IMR-90 (cell line): Measurements from ENCODE around the gene CMTM8. TPM values are rescaled to one million over a fixed set of nuclear protein-coding genes. Genes with fewer than 3 reads are reported as not detected.

ENCODE experiments used
- ATAC-seq: fragments of 200-7000 bp; cut with Tn5 transposase; 2 replicates; pipeline ENCODE4 v1.9.1; 2020; ENCODE audit warnings: low read depth, mild to moderate bottlenecking, moderate library complexity
- BruUV-seq: library from RNA; stranded (reverse); fragments of 400-500 nt; replicated peaks from 2 replicates; lab custom pipeline; 2021; lab: Mats Ljungman, UMichigan
- CTCF ChIA-PET: fragments of 300-600 bp; formaldehyde crosslinking; extraction: SDS; loops from one replicate; lab custom pipeline; 2021; ENCODE audit warnings: antibody characterized with exemption; lab: Yijun Ruan, JAX
- POLR2A ChIA-PET: fragments of 300-600 bp; sonication (Branson Sonifier 250); formaldehyde crosslinking; loops from one replicate; lab custom pipeline; 2022; ENCODE audit warnings: antibody characterized with exemption; ENCODE audit not compliant: unreplicated experiment; lab: Charles Lee
- DNase-seq: peaks from one replicate; pipeline ENCODE4 v3.0.0; 2013
- H2AFZ ChIP-seq: replicated peaks from 2 replicates; pipeline ENCODE3; 2013; ENCODE audit warnings: low read length, mild to moderate bottlenecking; ENCODE audit not compliant: poor library complexity
- H2AK5ac ChIP-seq: 2 replicates; pipeline ENCODE4 v1.6.1; 2013; ENCODE audit warnings: low read depth, low read length, inconsistent platforms
- H2AK9ac ChIP-seq: replicated peaks from 2 replicates; pipeline ENCODE3; 2013; ENCODE audit warnings: mild to moderate bottlenecking, low read depth, low read length, moderate library complexity; ENCODE audit not compliant: poor library complexity
- H2BK120ac ChIP-seq: 2 replicates; pipeline ENCODE4 v1.6.1; 2013; ENCODE audit warnings: low read depth, low read length, inconsistent platforms
- H2BK15ac ChIP-seq: 3 replicates; pipeline ENCODE4 v1.6.1; 2013; ENCODE audit warnings: low read depth, low read length, inconsistent platforms
- H2BK20ac ChIP-seq: 2 replicates; pipeline ENCODE4 v1.6.1; 2013; ENCODE audit warnings: low read depth, mild to moderate bottlenecking, inconsistent platforms, low read length, moderate library complexity
- H2BK5ac ChIP-seq: 2 replicates; pipeline ENCODE4 v1.6.1; 2013; ENCODE audit warnings: mild to moderate bottlenecking, low read depth, low read length, inconsistent platforms; ENCODE audit not compliant: poor library complexity, severe bottlenecking
- H3K14ac ChIP-seq: replicated peaks from 2 replicates; pipeline ENCODE4 v1.6.1; 2013; ENCODE audit warnings: low read depth, low read length, inconsistent platforms
- H3K18ac ChIP-seq: 2 replicates; pipeline ENCODE4 v1.6.1; 2013; ENCODE audit warnings: low read depth, low read length, control low read depth
- H3K23ac ChIP-seq: 2 replicates; pipeline ENCODE4 v1.6.1; 2013; ENCODE audit warnings: low read depth, low read length, inconsistent platforms
- H3K27ac ChIP-seq: 2 replicates; pipeline ENCODE4 v1.5.1; 2013; ENCODE audit warnings: mild to moderate bottlenecking, control low read depth, low read length; ENCODE audit not compliant: insufficient read depth
- H3K27me3 ChIP-seq: 2 replicates; pipeline ENCODE4 v1.6.1; 2013; ENCODE audit warnings: low read length; ENCODE audit not compliant: control insufficient read depth, insufficient read depth
- H3K36me3 ChIP-seq: 2 replicates; pipeline ENCODE4 v1.6.1; 2013; ENCODE audit warnings: low read length, mixed read lengths; ENCODE audit not compliant: control insufficient read depth, insufficient read depth
- H3K4ac ChIP-seq: 2 replicates; pipeline ENCODE4 v1.6.1; 2013; ENCODE audit warnings: low read depth, low read length, inconsistent platforms
- H3K4me1 ChIP-seq: 2 replicates; pipeline ENCODE4 v1.6.1; 2013; ENCODE audit warnings: low read length, mixed read lengths; ENCODE audit not compliant: control insufficient read depth, insufficient read depth
- H3K4me2 ChIP-seq: 2 replicates; pipeline ENCODE4 v1.6.1; 2013; ENCODE audit warnings: low read depth, mild to moderate bottlenecking, control low read depth, low read length, moderate library complexity
- H3K4me3 ChIP-seq: 2 replicates; pipeline ENCODE4 v1.5.1; 2013; ENCODE audit warnings: low read depth, mild to moderate bottlenecking, control low read depth, low read length, moderate library complexity; ENCODE audit not compliant: insufficient read depth
- H3K56ac ChIP-seq: 2 replicates; pipeline ENCODE4 v1.6.1; 2013; ENCODE audit warnings: low read length, inconsistent platforms; ENCODE audit not compliant: insufficient read depth; ENCODE audit errors: extremely low read depth
- H3K79me1 ChIP-seq, 2 experiments: 2 replicates each; pipeline ENCODE4 v1.6.1; 2013; ENCODE audit warnings: low read length in 2 of 2, inconsistent platforms in 1 of 2, low read depth in 1 of 2
- H3K9ac ChIP-seq: 2 replicates; pipeline ENCODE4 v1.6.1; 2013; ENCODE audit warnings: low read depth, low read length, control low read depth
- H3K9me1 ChIP-seq: 2 replicates; pipeline ENCODE4 v1.6.1; 2013; ENCODE audit warnings: low read length, inconsistent platforms; ENCODE audit not compliant: insufficient read depth
- H3K9me3 ChIP-seq: 2 replicates; pipeline ENCODE4 v1.6.1; 2013; ENCODE audit warnings: low read length; ENCODE audit not compliant: control insufficient read depth, insufficient read depth
- H4K20me1 ChIP-seq: 2 replicates; pipeline ENCODE4 v1.6.1; 2013; ENCODE audit warnings: low read length, inconsistent platforms; ENCODE audit not compliant: insufficient read depth
- H4K5ac ChIP-seq: 2 replicates; pipeline ENCODE4 v1.6.1; 2013; ENCODE audit warnings: mild to moderate bottlenecking, low read depth, low read length, control low read depth
- H4K8ac ChIP-seq, 2 experiments: 2 replicates each; pipeline ENCODE4 v1.6.1; 2013; ENCODE audit warnings: low read depth in 2 of 2, low read length in 2 of 2, control low read depth in 1 of 2, inconsistent platforms in 1 of 2
- H4K91ac ChIP-seq: 2 replicates; pipeline ENCODE4 v1.6.1; 2013; ENCODE audit warnings: low read depth, low read length, inconsistent platforms; ENCODE audit not compliant: insufficient read depth
- BHLHE40 ChIP-seq: fragments of 150-350 bp; IDR thresholded peaks from 2 replicates; pipeline ENCODE4 v1.6.1; 2016; ENCODE audit warnings: mild to moderate bottlenecking, low read depth, low read length
- CEBPB ChIP-seq: IDR thresholded peaks from 2 replicates; pipeline ENCODE4 v1.6.1; 2012; ENCODE audit warnings: low read depth, low read length, improper control_type of control experiment
- FOS ChIP-seq: fragments of 150-350 bp; IDR thresholded peaks from 2 replicates; pipeline ENCODE4 v1.6.1; 2016; ENCODE audit warnings: low read depth, low read length
- MAZ ChIP-seq: IDR thresholded peaks from 2 replicates; pipeline ENCODE4 v1.6.1; 2012; ENCODE audit warnings: low read depth, mild to moderate bottlenecking, low read length, improper control_type of control experiment, moderate library complexity, borderline replicate concordance
- MXI1 ChIP-seq: IDR thresholded peaks from 2 replicates; pipeline ENCODE4 v1.6.1; 2012; ENCODE audit warnings: low read depth, mild to moderate bottlenecking, low read length, moderate library complexity, borderline replicate concordance
- NFE2L2 ChIP-seq: fragments of 150-350 bp; IDR thresholded peaks from 2 replicates; pipeline ENCODE4 v1.6.1; 2016; ENCODE audit warnings: low read depth, mild to moderate bottlenecking, low read length
- RAD21 ChIP-seq: IDR thresholded peaks from 2 replicates; pipeline ENCODE4 v1.6.1; 2012; ENCODE audit warnings: low read length, improper control_type of control experiment
- RCOR1 ChIP-seq: IDR thresholded peaks from 2 replicates; pipeline ENCODE4 v1.6.1; 2012; ENCODE audit warnings: mild to moderate bottlenecking, low read length, improper control_type of control experiment; ENCODE audit not compliant: insufficient replicate concordance
- RFX5 ChIP-seq: IDR thresholded peaks from 2 replicates; pipeline ENCODE4 v1.8.0; 2012; ENCODE audit warnings: low read depth, mild to moderate bottlenecking, low read length, moderate library complexity
- SMC3 ChIP-seq: fragments of 150-350 bp; IDR thresholded peaks from 2 replicates; pipeline ENCODE4 v1.6.1; 2016; ENCODE audit warnings: low read depth, mild to moderate bottlenecking, antibody characterized with exemption, low read length, moderate library complexity
- WGBS, 2 experiments: methylation state at CpG; one replicate each; pipeline versions ENCODE4 v1.1.5 to v1.1.7; 2013; ENCODE audit warnings: missing lambda C conversion rate in 2 of 2; ENCODE audit not compliant: insufficient read length in 1 of 2; ENCODE audit errors: extremely low coverage in 2 of 2; 5-methylcytosine and 5-hydroxymethylcytosine counted together
- dilution Hi-C: fragments of 300-500 bp; cut with HindIII; formaldehyde crosslinking; loops from one replicate; pipeline ENCODE4 v1.14.3; 2018; ENCODE audit warnings: low sequenced_read_pairs; ENCODE audit not compliant: unreplicated experiment
- in situ Hi-C: fragments of 300-500 bp; cut with MboI; formaldehyde crosslinking; loops from 3 replicates; pipeline ENCODE4 v1.14.3; 2019; ENCODE audit warnings: low sequenced_read_pairs, inconsistent platforms, mixed read lengths
- intact Hi-C: fragments of 100-400 bp; cut with micrococcal nuclease; formaldehyde crosslinking; loops from 2 replicates; pipeline ENCODE4 v1.10.0; 2022
- polyA plus RNA-seq, 3 experiments: library from polyadenylated mRNA; depleted of rRNA; stranded (reverse); fragments of >200 nt; gene quantifications; 2 replicates each; pipeline ENCODE4 v1.2.3, GENCODE V29; 2012; ENCODE audit warnings: low replicate concordance in 1 of 3
- total RNA-seq: library from RNA; depleted of rRNA; stranded (reverse); fragments of >200 nt; gene quantifications from 2 replicates; pipeline ENCODE4 v1.2.3, GENCODE V29; 2012
- TF ChIP-seq, protein P1 (sequence below): fragments of 150-350 bp; IDR thresholded peaks from 2 replicates; pipeline ENCODE4 v1.6.1; 2017; ENCODE audit warnings: mild to moderate bottlenecking, antibody characterized with exemption, low read length, low read depth

Gene CMTM8
- total and polyA plus RNA-seq, 2 of the 4 experiments (the other 2 are of a cell fraction): 0.15 TPM; not detected in 1

DNA sequence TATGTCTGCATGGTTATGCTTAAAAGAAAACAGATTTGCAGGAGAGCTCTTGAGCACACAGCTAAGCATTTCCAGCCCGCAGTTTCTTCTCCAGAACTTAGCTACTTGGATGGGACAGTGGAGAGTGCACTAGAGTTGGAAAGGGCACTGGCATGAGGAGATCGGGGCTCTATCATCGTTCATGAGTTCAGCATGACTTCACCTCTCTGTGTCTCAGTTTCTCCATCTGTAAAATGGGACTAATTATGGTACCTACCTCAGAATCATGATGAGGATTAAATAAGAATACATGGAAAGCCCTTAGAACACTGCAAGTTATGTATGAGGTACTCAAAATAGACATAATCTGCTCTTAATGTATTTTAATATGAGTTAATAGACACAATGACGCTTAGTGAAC is 69.9 kb downstream of the CMTM8 start:
- no peaks in the 10 kb centered on the region for H3K79me1 ChIP-seq
- H2BK20ac ChIP-seq: no peak overlapping the region
- no CpG with 5 or more reads among the region's 4 CpGs for WGBS, 2 experiments
- no peak for TF ChIP-seq FOS
- TF ChIP-seq NFE2L2: no peak
- no peak for TF ChIP-seq BHLHE40
- TF ChIP-seq MXI1: no peak
- TF ChIP-seq, protein P1, sequence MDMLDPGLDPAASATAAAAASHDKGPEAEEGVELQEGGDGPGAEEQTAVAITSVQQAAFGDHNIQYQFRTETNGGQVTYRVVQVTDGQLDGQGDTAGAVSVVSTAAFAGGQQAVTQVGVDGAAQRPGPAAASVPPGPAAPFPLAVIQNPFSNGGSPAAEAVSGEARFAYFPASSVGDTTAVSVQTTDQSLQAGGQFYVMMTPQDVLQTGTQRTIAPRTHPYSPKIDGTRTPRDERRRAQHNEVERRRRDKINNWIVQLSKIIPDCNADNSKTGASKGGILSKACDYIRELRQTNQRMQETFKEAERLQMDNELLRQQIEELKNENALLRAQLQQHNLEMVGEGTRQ: no peak
- TF ChIP-seq RFX5: no peak
- TF ChIP-seq MAZ: no peak
- TF ChIP-seq RAD21: no peak
- no peak for TF ChIP-seq RCOR1
- no peak for TF ChIP-seq SMC3
- no peak for TF ChIP-seq CEBPB
- no peak overlapping the region for H3K9ac ChIP-seq
- no peak overlapping the region for H4K8ac ChIP-seq
- no peak overlapping the region for H2AFZ ChIP-seq
- no peak overlapping the region for H3K4me3 ChIP-seq
- H3K4ac ChIP-seq: no peak overlapping the region
- CTCF ChIA-PET: interaction anchor here (0.9 kb wide), 1 partner anchor 28 kb away, joined by 4 read pairs; no protein-coding TSS in a partner anchor
- no peak overlapping the region for H3K14ac ChIP-seq
- BruUV-seq: no TSS peak
- no peaks in the 10 kb centered on the region for H3K4me1 ChIP-seq
- intact Hi-C loops: no loop called here
- no peak overlapping the region for H2BK120ac ChIP-seq
- dilution Hi-C loops: no loop called here
- H3K9me3 ChIP-seq: no peaks in the 10 kb centered on the region
- no peak overlapping the region for H3K27ac ChIP-seq
- H4K20me1 ChIP-seq: no peaks in the 10 kb centered on the region
- no peak overlapping the region for H2BK5ac ChIP-seq
- POLR2A ChIA-PET: no interaction called here
- no peak overlapping the region for H2BK15ac ChIP-seq
- no peak overlapping the region for H3K4me2 ChIP-seq
- no peak overlapping the region for H3K56ac ChIP-seq
- in situ Hi-C loops: no loop called here
- no peak overlapping the region for H4K5ac ChIP-seq
- H3K27me3 ChIP-seq: peaks cover 20% of the 10 kb centered on the region
- H3K18ac ChIP-seq: no peak overlapping the region
- no peak for DNase-seq
- no peaks in the 10 kb centered on the region for H3K36me3 ChIP-seq
- no peak overlapping the region for H2AK9ac ChIP-seq
- no peak for ATAC-seq
- H2AK5ac ChIP-seq: no peak overlapping the region
- no peak overlapping the region for H3K23ac ChIP-seq
- no peak overlapping the region for H4K91ac ChIP-seq
- H3K9me1 ChIP-seq: no peaks in the 10 kb centered on the region
